Measurements from ENCODE around the gene BIRC6.

GRCh38 chr2:32506446-32506845 lies 149.6 kb downstream of the BIRC6 start:
- TF ChIP-seq, protein P1, sequence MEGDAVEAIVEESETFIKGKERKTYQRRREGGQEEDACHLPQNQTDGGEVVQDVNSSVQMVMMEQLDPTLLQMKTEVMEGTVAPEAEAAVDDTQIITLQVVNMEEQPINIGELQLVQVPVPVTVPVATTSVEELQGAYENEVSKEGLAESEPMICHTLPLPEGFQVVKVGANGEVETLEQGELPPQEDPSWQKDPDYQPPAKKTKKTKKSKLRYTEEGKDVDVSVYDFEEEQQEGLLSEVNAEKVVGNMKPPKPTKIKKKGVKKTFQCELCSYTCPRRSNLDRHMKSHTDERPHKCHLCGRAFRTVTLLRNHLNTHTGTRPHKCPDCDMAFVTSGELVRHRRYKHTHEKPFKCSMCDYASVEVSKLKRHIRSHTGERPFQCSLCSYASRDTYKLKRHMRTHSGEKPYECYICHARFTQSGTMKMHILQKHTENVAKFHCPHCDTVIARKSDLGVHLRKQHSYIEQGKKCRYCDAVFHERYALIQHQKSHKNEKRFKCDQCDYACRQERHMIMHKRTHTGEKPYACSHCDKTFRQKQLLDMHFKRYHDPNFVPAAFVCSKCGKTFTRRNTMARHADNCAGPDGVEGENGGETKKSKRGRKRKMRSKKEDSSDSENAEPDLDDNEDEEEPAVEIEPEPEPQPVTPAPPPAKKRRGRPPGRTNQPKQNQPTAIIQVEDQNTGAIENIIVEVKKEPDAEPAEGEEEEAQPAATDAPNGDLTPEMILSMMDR (IDR thresholded peaks at IDR 0.05; ENCODE audit: low read length), result no peak
- TF ChIP-seq EZH2 (IDR thresholded peaks at IDR 0.05; ENCODE audit: borderline replicate concordance, low read length), result no peak

All from OCI-LY1 (cell line).